Esophagus squamous epithelium (tissue), 5 donors: ENCODE measurements around the gene RNF157. TPM values are rescaled to one million over a fixed set of nuclear protein-coding genes. Genes with fewer than 3 reads are reported as not detected.

ENCODE experiments used
- DNase-seq: peaks from one replicate; lab custom pipeline; 2025; lab: John Stamatoyannopoulos, UW
- H3K27ac ChIP-seq, 4 donors: fragments of 200-600 bp; sonication (generic); one replicate each; pipeline ENCODE4 v1.5.1; 2016 to 2019; ENCODE audit warnings: mild to moderate bottlenecking in 1 of 4
- H3K27me3 ChIP-seq, 4 donors: fragments of 200-600 bp; sonication (generic); 1 replicate in 3 of 4; 2 replicates in 1 of 4; pipeline versions ENCODE4 v1.5.1 to v1.6.0; 2017 to 2021; ENCODE audit warnings: antibody characterized with exemption in 1 of 4
- H3K36me3 ChIP-seq, 3 donors: fragments of 200-600 bp; sonication (generic); one replicate each; pipeline ENCODE4 v1.5.1; 2016 to 2019
- H3K4me1 ChIP-seq, 3 donors: fragments of 200-600 bp; sonication (generic); one replicate each; pipeline ENCODE4 v1.5.1; 2017 to 2019
- H3K4me3 ChIP-seq, 4 donors: fragments of 200-600 bp; sonication (generic); 1 replicate in 3 of 4; 2 replicates in 1 of 4; pipeline ENCODE4 v1.5.1; 2016 to 2019; ENCODE audit warnings: mild to moderate bottlenecking in 2 of 4, moderate library complexity in 1 of 4
- H3K9me3 ChIP-seq, 3 donors: fragments of 200-600 bp; sonication (generic); one replicate each; pipeline ENCODE4 v1.5.1; 2016 to 2019
- CTCF ChIP-seq, 6 experiments: fragments of 450-650 bp in 4 of 6; fragments of 200-600 bp in 2 of 6; sonication (generic) in 2 of 6; IDR thresholded peaks; one replicate each; pipeline ENCODE4 v1.5.1; 2016 to 2019; ENCODE audit warnings: antibody characterized with exemption in 6 of 6, mild to moderate bottlenecking in 4 of 6, moderate library complexity in 4 of 6
- POLR2A ChIP-seq, 4 donors: fragments of 450-650 bp; IDR thresholded peaks; one replicate each; pipeline ENCODE4 v1.6.1; 2017; ENCODE audit warnings: antibody characterized with exemption in 4 of 4, mild to moderate bottlenecking in 4 of 4, moderate library complexity in 3 of 4
- WGBS, 2 donors: methylation state at CpG; one replicate each; pipeline ENCODE4 v1.1.5; 2018; 5-methylcytosine and 5-hydroxymethylcytosine counted together
- intact Hi-C: fragments of 100-400 bp; cut with DNase I; formaldehyde crosslinking; loops from one replicate; pipeline ENCODE4 v1.15.0; 2022
- total RNA-seq, 4 donors: library from RNA; depleted of rRNA; stranded (reverse); fragments of >200 nt; gene quantifications; one replicate each; pipeline ENCODE4 v1.1.0, GENCODE V29; 2016
- donor health status: DM: yes; HTN: yes; CAD: no.

RNF157 gene
- total RNA-seq, 4 donors from 2014 or later: 0.11 to 3.4 (median 0.26) TPM

GRCh38 chr17:76134911-76135809 is 105.1 kb downstream of the RNF157 start:
- intact Hi-C loops: no loop called here
- TF ChIP-seq POLR2A (IDR thresholded peaks at IDR 0.05): no peak
- TF ChIP-seq CTCF (IDR thresholded peaks at IDR 0.05): no peak
- DNase-seq: no peak

DNA sequence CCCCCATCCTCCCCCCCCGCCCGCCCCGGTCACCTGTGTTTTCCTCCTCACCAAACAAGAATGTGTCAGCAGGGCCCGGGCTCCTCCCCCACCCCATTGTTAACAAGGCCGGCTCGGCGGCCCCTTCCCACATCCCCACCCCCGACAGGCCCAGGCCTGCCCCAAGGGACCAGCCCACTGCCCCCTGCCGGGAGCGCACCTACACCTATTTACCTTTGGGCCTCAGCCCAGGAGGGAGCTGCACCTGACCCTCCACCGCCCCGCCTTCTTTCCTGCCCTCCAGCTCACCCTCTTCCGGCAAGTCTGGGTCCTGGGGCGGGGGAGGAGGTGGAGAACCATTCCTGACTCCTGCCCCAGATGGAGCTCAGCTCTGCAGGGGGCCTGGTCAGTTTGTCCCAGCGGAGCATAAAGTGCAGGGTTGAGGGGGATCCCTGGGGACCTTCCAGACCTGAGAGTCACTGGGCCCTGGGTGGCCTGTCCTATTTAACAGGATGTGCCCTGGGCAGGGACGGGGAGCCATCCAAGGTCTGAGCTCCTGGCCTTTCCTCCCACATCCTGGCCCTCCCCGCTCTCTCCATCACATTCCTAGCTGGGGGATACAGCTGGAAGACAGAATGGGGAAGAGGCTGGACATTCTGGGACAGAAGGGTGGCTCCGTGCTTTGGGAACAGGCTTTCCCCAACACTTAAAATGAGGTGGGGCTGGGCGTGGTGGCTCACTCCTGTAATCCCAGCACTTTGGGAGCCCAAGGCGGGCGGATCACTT is 107.5 kb downstream of the RNF157 start:
- Histone ChIP-seq H3K4me1 (peaks cover 13 to 62% (median 18%) of the 10 kb centered on the region in 3 donors), H3K4me3 (peak overlapping the region in 2 of 4 donors; percentile 7 to 23), H3K27me3 (peaks cover 0 to 71% (median 2%) of the 10 kb centered on the region in 4 donors), H3K9me3 (no peaks in the 10 kb centered on the region), H3K36me3 (no peaks in the 10 kb centered on the region), H3K27ac (peak overlapping the region; percentile 55 to 82 (median 64))
- no peak for DNase-seq
- WGBS, 2 donors: 30 to 66% methylated on average over 2 to 5 of the region's 21 CpGs
- TF ChIP-seq CTCF (IDR thresholded peaks at IDR 0.05): peak in 2 of 6 experiments; percentile 9 to 33
- TF ChIP-seq POLR2A (IDR thresholded peaks at IDR 0.05): no peak
- intact Hi-C loops: no loop called here

More at GRCh38 chr17:76134911-76135809, 105.1 kb downstream of the RNF157 start:
- 43 to 45% methylated on average over 15 of the region's 22 CpGs for WGBS, 2 donors
- Histone ChIP-seq H3K27me3 (peaks cover 6 to 95% (median 11%) of the 10 kb centered on the region in 4 donors), H3K4me3 (no peak overlapping the region), H3K9me3 (no peaks in the 10 kb centered on the region), H3K36me3 (no peaks in the 10 kb centered on the region), H3K27ac (no peak overlapping the region), H3K4me1 (peaks cover 16 to 74% (median 19%) of the 10 kb centered on the region in 3 donors)

- Histone ChIP-seq H3K36me3 (no peaks in the 10 kb centered on the region), H3K27ac (peak overlapping the region; percentile 55 to 82 (median 64)), H3K4me3 (peak overlapping the region in 2 of 4 donors; percentile 7 to 23), H3K4me1 (peaks cover 13 to 58% (median 18%) of the 10 kb centered on the region in 3 donors), H3K9me3 (no peaks in the 10 kb centered on the region), H3K27me3 (peaks cover 0 to 63% (median 0%) of the 10 kb centered on the region in 4 donors)
- intact Hi-C loops: no loop called here
- TF ChIP-seq CTCF (IDR thresholded peaks at IDR 0.05) (no peak), POLR2A (IDR thresholded peaks at IDR 0.05) (no peak)
- WGBS, 2 donors: 48% methylated on average over 10 of the region's 21 CpGs; no CpG with 5 or more reads in 1 of the 2 donors
- no peak for DNase-seq
Observed at GRCh38 chr17:76131692-76132573, 108.4 kb downstream of the RNF157 start.

GRCh38 chr17:76131051-76131691 is 109.1 kb downstream of the RNF157 start:
- H3K4me3 ChIP-seq: no peak overlapping the region
- no peak for DNase-seq
- H3K27ac ChIP-seq: peak overlapping the region in 2 of 4 donors; percentile 55 to 82
- no peak for TF ChIP-seq POLR2A (IDR thresholded peaks at IDR 0.05)
- TF ChIP-seq CTCF (IDR thresholded peaks at IDR 0.05): no peak
- H3K36me3 ChIP-seq: no peaks in the 10 kb centered on the region
- 74 to 82% methylated on average over 19 of the region's 21 CpGs for whole genome bisulfite sequencing, 2 donors
- intact Hi-C loops: no loop called here
- peaks cover 13 to 58% (median 18%) of the 10 kb centered on the region in 3 donors for H3K4me1 ChIP-seq
- peaks cover 0 to 55% (median 0%) of the 10 kb centered on the region in 4 donors for H3K27me3 ChIP-seq
- H3K9me3 ChIP-seq: no peaks in the 10 kb centered on the region
